GM19240 (cell line): Measurements from ENCODE around the gene DNM1L.

Experiments
- DNase-seq: peaks from one replicate; pipeline ENCODE4 v3.0.0; 2011; ENCODE audit warnings: low spot score; ENCODE audit not compliant: insufficient read length

The DNM1L gene

GRCh38 chr12:32679091-32679919 lies at the start of gene DNM1L:
DNM1L (plus strand) TSS chr12:32679301; CDS start chr12:32679364, 63 bp downstream.
- peak; percentile 87 for DNase-seq

- no peak for DNase-seq
Observed at GRCh38 chr12:32641287-32641901, 37.7 kb upstream of the DNM1L start.

GRCh38 chr12:32644431-32644830 lies 34.7 kb upstream of the DNM1L start:
- DNase-seq: no peak

- DNase-seq: no peak
Observed at GRCh38 chr12:32647275-32647674, 31.8 kb upstream of the DNM1L start.

- no peak for DNase-seq
Observed at GRCh38 chr12:32650508-32650907, 28.6 kb upstream of the DNM1L start.

GRCh38 chr12:32651151-32651955 lies 27.7 kb upstream of the DNM1L start:
- no peak for DNase-seq

- no peak for DNase-seq
Observed at GRCh38 chr12:32651956-32652210, 27.2 kb upstream of the DNM1L start.

GRCh38 chr12:32659908-32660440 lies 19.1 kb upstream of the DNM1L start:
- no peak for DNase-seq

GRCh38 chr12:32661706-32662105 lies 17.4 kb upstream of the DNM1L start:
- no peak for DNase-seq

- DNase-seq: no peak
Observed at GRCh38 chr12:32662665-32663064, 16.4 kb upstream of the DNM1L start.

- no peak for DNase-seq
Observed at GRCh38 chr12:32666018-32666417, 13.1 kb upstream of the DNM1L start.

GRCh38 chr12:32669584-32669983 lies 9.5 kb upstream of the DNM1L start:
- no peak for DNase-seq

GRCh38 chr12:32671930-32672780 lies 6.9 kb upstream of the DNM1L start:
- DNase-seq: peak; percentile 25

GRCh38 chr12:32679920-32680237 lies 778 bp downstream of the DNM1L start:
- DNase-seq: no peak

GRCh38 chr12:32680787-32681186 lies 1.7 kb downstream of the DNM1L start:
- DNase-seq: no peak

GRCh38 chr12:32681272-32681671 lies 2.2 kb downstream of the DNM1L start:
- no peak for DNase-seq

GRCh38 chr12:32686340-32686739 lies 7.2 kb downstream of the DNM1L start:
- DNase-seq: no peak

GRCh38 chr12:32688786-32689185 lies 9.7 kb downstream of the DNM1L start:
- no peak for DNase-seq

GRCh38 chr12:32690927-32691326 lies 11.8 kb downstream of the DNM1L start:
- DNase-seq: no peak

GRCh38 chr12:32692358-32692757 lies 13.3 kb downstream of the DNM1L start:
- no peak for DNase-seq

- no peak for DNase-seq
Observed at GRCh38 chr12:32693036-32693435, 13.9 kb downstream of the DNM1L start.
